Esophagus squamous epithelium (tissue), 5 donors: ENCODE results near the gene DNMT3A. TPM values are rescaled to one million over a fixed set of nuclear protein-coding genes. Genes with fewer than 3 reads are reported as not detected.

ENCODE experiments used
- DNase-seq: peaks from one replicate; lab custom pipeline; 2025; lab: John Stamatoyannopoulos, UW
- H3K27ac ChIP-seq, 4 donors: fragments of 200-600 bp; sonication (generic); one replicate each; pipeline ENCODE4 v1.5.1; 2016 to 2019; ENCODE audit warnings: mild to moderate bottlenecking in 1 of 4
- H3K27me3 ChIP-seq, 4 donors: fragments of 200-600 bp; sonication (generic); 1 replicate in 3 of 4; 2 replicates in 1 of 4; pipeline versions ENCODE4 v1.5.1 to v1.6.0; 2017 to 2021; ENCODE audit warnings: antibody characterized with exemption in 1 of 4
- H3K36me3 ChIP-seq, 3 donors: fragments of 200-600 bp; sonication (generic); one replicate each; pipeline ENCODE4 v1.5.1; 2016 to 2019
- H3K4me1 ChIP-seq, 3 donors: fragments of 200-600 bp; sonication (generic); one replicate each; pipeline ENCODE4 v1.5.1; 2017 to 2019
- H3K4me3 ChIP-seq, 4 donors: fragments of 200-600 bp; sonication (generic); 1 replicate in 3 of 4; 2 replicates in 1 of 4; pipeline ENCODE4 v1.5.1; 2016 to 2019; ENCODE audit warnings: mild to moderate bottlenecking in 2 of 4, moderate library complexity in 1 of 4
- H3K9me3 ChIP-seq, 3 donors: fragments of 200-600 bp; sonication (generic); one replicate each; pipeline ENCODE4 v1.5.1; 2016 to 2019
- POLR2A ChIP-seq, 4 donors: fragments of 450-650 bp; IDR thresholded peaks; one replicate each; pipeline ENCODE4 v1.6.1; 2017; ENCODE audit warnings: antibody characterized with exemption in 4 of 4, mild to moderate bottlenecking in 4 of 4, moderate library complexity in 3 of 4
- WGBS, 2 donors: methylation state at CpG; one replicate each; pipeline ENCODE4 v1.1.5; 2018; 5-methylcytosine and 5-hydroxymethylcytosine counted together
- intact Hi-C: fragments of 100-400 bp; cut with DNase I; formaldehyde crosslinking; loops from one replicate; pipeline ENCODE4 v1.15.0; 2022
- total RNA-seq, 4 donors: library from RNA; depleted of rRNA; stranded (reverse); fragments of >200 nt; gene quantifications; one replicate each; pipeline ENCODE4 v1.1.0, GENCODE V29; 2016
- TF ChIP-seq, protein P1 (sequence below), 6 experiments: fragments of 450-650 bp in 4 of 6; fragments of 200-600 bp in 2 of 6; sonication (generic) in 2 of 6; IDR thresholded peaks; one replicate each; pipeline ENCODE4 v1.5.1; 2016 to 2019; ENCODE audit warnings: antibody characterized with exemption in 6 of 6, mild to moderate bottlenecking in 4 of 6, moderate library complexity in 4 of 6
- donor health status: DM: yes; HTN: yes; CAD: no.

Gene DNMT3A
- total RNA-seq, 4 donors from 2014 or later: 4.1 to 13.6 (median 8.2) TPM

- Histone ChIP-seq H3K36me3 (peaks cover 4 to 89% (median 15%) of the 10 kb centered on the region in 3 donors), H3K4me3 (no peak overlapping the region), H3K27ac (no peak overlapping the region), H3K4me1 (peaks cover 0 to 2% (median 0%) of the 10 kb centered on the region in 3 donors), H3K27me3 (no peaks in the 10 kb centered on the region), H3K9me3 (no peaks in the 10 kb centered on the region)
- intact Hi-C loops: no loop called here
- 84 to 93% methylated on average over 7 to 8 of the region's 8 CpGs for WGBS, 2 donors
- no peak for DNase-seq
- TF ChIP-seq POLR2A (IDR thresholded peaks at IDR 0.05): no peak
- TF ChIP-seq, protein P1, sequence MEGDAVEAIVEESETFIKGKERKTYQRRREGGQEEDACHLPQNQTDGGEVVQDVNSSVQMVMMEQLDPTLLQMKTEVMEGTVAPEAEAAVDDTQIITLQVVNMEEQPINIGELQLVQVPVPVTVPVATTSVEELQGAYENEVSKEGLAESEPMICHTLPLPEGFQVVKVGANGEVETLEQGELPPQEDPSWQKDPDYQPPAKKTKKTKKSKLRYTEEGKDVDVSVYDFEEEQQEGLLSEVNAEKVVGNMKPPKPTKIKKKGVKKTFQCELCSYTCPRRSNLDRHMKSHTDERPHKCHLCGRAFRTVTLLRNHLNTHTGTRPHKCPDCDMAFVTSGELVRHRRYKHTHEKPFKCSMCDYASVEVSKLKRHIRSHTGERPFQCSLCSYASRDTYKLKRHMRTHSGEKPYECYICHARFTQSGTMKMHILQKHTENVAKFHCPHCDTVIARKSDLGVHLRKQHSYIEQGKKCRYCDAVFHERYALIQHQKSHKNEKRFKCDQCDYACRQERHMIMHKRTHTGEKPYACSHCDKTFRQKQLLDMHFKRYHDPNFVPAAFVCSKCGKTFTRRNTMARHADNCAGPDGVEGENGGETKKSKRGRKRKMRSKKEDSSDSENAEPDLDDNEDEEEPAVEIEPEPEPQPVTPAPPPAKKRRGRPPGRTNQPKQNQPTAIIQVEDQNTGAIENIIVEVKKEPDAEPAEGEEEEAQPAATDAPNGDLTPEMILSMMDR (IDR thresholded peaks at IDR 0.05): no peak
Observed at GRCh38 chr2:25234738-25235137, 107.0 kb downstream of the DNMT3A start.

GRCh38 chr2:25233916-25234605 lies 107.7 kb downstream of the DNMT3A start:
- intact Hi-C loops: no loop called here

DNA sequence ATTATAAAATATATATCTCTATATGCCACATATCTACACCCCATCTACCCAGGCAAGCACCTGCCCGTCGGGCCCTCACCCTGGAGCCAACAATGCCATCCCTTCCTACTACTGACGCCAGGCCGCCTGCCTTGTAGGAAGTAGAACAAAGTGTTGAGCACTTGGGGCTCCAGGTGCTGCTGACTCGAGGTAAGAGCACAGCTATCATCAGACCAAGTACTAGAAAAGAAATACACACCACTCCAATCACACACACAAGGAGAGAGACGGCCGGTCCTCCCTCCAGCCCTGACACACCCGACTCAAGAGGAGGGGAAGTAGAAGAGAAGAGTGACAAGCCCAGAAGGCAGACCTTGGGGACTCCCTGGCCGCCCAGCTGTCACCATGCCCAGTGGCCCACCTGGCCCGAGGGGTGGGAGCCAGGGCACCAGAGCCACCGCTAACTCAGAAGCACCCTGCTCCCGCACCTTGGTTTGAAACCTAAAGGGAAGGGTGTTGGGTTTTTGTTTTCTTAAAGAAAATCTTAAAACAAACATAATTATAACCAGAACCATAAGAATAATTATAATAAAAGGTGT lies 109.4 kb downstream of the DNMT3A start:
- no peak for DNase-seq
- H3K27ac ChIP-seq: no peak overlapping the region
- H3K27me3 ChIP-seq: no peaks in the 10 kb centered on the region
- no peak overlapping the region for H3K4me3 ChIP-seq
- no peak for TF ChIP-seq POLR2A (IDR thresholded peaks at IDR 0.05)
- TF ChIP-seq, protein P1 (IDR thresholded peaks at IDR 0.05): no peak
- H3K36me3 ChIP-seq: peaks cover 4 to 65% (median 11%) of the 10 kb centered on the region in 3 donors
- peaks cover 0 to 18% (median 12%) of the 10 kb centered on the region in 3 donors for H3K4me1 ChIP-seq
- intact Hi-C loops: no loop called here
- WGBS, 2 donors: 79 to 90% methylated on average over 7 to 10 of the region's 12 CpGs
- no peaks in the 10 kb centered on the region for H3K9me3 ChIP-seq

More at GRCh38 chr2:25233916-25234605, 107.7 kb downstream of the DNMT3A start:
- peaks cover 0 to 9% (median 6%) of the 10 kb centered on the region in 3 donors for H3K4me1 ChIP-seq
- no peak for DNase-seq
- H3K4me3 ChIP-seq: no peak overlapping the region
- no peaks in the 10 kb centered on the region for H3K9me3 ChIP-seq
- H3K27me3 ChIP-seq: no peaks in the 10 kb centered on the region
- H3K27ac ChIP-seq: no peak overlapping the region
- 82 to 84% methylated on average over 14 to 16 of the region's 20 CpGs for WGBS, 2 donors
- H3K36me3 ChIP-seq: peaks cover 4 to 82% (median 11%) of the 10 kb centered on the region in 3 donors
- no peak for TF ChIP-seq POLR2A (IDR thresholded peaks at IDR 0.05)
- TF ChIP-seq, protein P1 (IDR thresholded peaks at IDR 0.05): no peak

- no peak for TF ChIP-seq POLR2A (IDR thresholded peaks at IDR 0.05)
- TF ChIP-seq, protein P1 (IDR thresholded peaks at IDR 0.05): no peak
- Histone ChIP-seq H3K27me3 (no peaks in the 10 kb centered on the region), H3K27ac (no peak overlapping the region), H3K36me3 (peaks cover 4 to 51% (median 11%) of the 10 kb centered on the region in 3 donors), H3K4me1 (peaks cover 0 to 18% (median 12%) of the 10 kb centered on the region in 3 donors), H3K9me3 (no peaks in the 10 kb centered on the region), H3K4me3 (no peak overlapping the region)
- no peak for DNase-seq
- intact Hi-C loops: no loop called here
- 100% methylated on average over 3 of the region's 8 CpGs; no CpG with 5 or more reads in 1 of the 2 donors for WGBS, 2 donors
Observed at GRCh38 chr2:25230948-25231311, 110.8 kb downstream of the DNMT3A start.
